Prostate gland (tissue), 2 donors: ENCODE results near the gene ADAMTSL5. TPM values are rescaled to one million over a fixed set of nuclear protein-coding genes. Genes with fewer than 3 reads are reported as not detected.
"Not testable (repeated sequence)": the region's sequence is repeated elsewhere in the genome, so short reads cannot be mapped to it uniquely, and the experiment has no call there.

Experiments
- DNase-seq: peaks from one replicate; pipeline ENCODE4 v3.0.0-alpha.2; 2019; ENCODE audit warnings: low spot score
- H3K27ac ChIP-seq, 2 donors: fragments of 200-600 bp; sonication (generic); 2 replicates each; pipeline ENCODE4 v1.5.1; 2017 to 2019
- H3K27me3 ChIP-seq: fragments of 200-600 bp; sonication (generic); replicated peaks from 2 replicates; pipeline ENCODE4 v1.5.1; 2019; ENCODE audit not compliant: insufficient read depth
- H3K36me3 ChIP-seq, 2 donors: fragments of 200-600 bp; sonication (generic); 1 replicate in 1 of 2; 2 replicates in 1 of 2; pipeline versions ENCODE4 v1.5.1 to v1.8.1; 2017 to 2019
- H3K4me1 ChIP-seq: fragments of 200-600 bp; sonication (generic); replicated peaks from 2 replicates; pipeline ENCODE4 v1.5.1; 2019
- H3K4me3 ChIP-seq, 2 donors: fragments of 200-600 bp; sonication (generic); 2 replicates each; pipeline ENCODE4 v1.5.1; 2017 to 2019
- H3K9me3 ChIP-seq: fragments of 200-600 bp; sonication (generic); 2 replicates; pipeline ENCODE4 v1.5.1; 2017
- POLR2A ChIP-seq: fragments of 450-650 bp; IDR thresholded peaks from one replicate; pipeline ENCODE4 v1.6.1; 2016; ENCODE audit warnings: antibody characterized with exemption, mild to moderate bottlenecking
- POLR2AphosphoS5 ChIP-seq: sonication (generic); formaldehyde crosslinking; IDR thresholded peaks from one replicate; pipeline ENCODE4 v1.6.1; 2017; ENCODE audit warnings: antibody characterized with exemption
- WGBS: methylation state at CpG from one replicate; pipeline ENCODE4 v1.1.5; 2018; 5-methylcytosine and 5-hydroxymethylcytosine counted together
- intact Hi-C: fragments of 100-400 bp; cut with DNase I; formaldehyde crosslinking; loops from one replicate; pipeline ENCODE4 v1.14.2; 2022
- total RNA-seq, 2 donors: library from RNA; depleted of rRNA; stranded (reverse); fragments of >200 nt; gene quantifications; one replicate each; pipeline ENCODE4 v1.1.0, GENCODE V29; 2016
- TF ChIP-seq, protein P1 (sequence below), 4 experiments: fragments of 200-600 bp in 2 of 4; fragments of 450-650 bp in 2 of 4; sonication (generic) in 2 of 4; IDR thresholded peaks; 1 replicate in 3 of 4; 2 replicates in 1 of 4; pipeline ENCODE4 v1.5.1; 2016 to 2019; ENCODE audit warnings: antibody characterized with exemption in 4 of 4, mild to moderate bottlenecking in 2 of 4, moderate library complexity in 2 of 4

The ADAMTSL5 gene
- total RNA-seq, 2 donors from 2014 or later = 0.82 to 14.5 TPM

DNA sequence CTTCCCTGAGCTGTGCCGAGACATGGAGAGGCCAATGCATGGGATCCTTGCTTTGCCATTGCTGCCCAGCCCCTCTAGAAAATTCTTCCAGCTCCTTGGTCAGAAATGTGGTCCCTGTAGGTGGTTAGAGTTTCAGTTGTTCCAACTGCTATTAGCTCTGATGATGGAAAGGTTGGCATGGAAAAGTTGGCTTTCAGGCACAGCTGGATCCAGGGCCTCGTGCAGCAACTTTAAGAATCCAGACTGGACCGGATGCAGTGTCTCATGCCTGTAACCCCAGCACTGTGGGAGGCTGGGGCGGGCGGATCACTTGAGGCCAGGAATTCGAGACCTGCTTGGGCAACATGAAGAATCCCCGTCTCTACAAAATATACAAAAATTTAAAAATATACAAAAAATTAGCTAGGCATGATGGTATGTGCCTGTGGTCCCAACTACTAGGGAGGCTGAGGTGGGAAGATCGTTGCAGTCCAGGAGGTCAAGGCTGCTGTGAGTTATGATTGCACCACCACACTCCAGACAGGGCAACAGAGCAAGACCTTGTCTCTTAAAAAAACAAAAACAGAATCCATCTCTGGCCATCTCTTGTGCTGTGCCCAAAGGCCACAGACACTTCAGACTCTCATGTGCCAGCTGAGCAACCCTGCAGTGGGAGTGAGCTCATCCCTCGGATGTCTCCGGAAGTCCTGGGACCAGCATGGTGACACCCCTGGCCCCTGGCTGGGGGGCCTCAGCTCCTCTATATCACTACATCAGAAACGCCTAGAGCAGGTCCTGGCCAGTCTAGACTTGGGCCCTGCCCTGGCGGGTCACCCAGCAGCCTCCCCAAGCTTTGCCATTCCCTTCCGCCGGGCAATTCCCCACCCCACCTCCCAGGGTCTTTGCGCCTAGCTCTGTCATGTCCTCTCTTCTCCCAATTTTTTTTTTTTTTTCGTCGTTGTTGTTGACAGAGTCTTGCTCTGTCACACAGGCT is 38.5 kb upstream of the ADAMTSL5 start:
- Histone ChIP-seq H3K9me3 (no peaks in the 10 kb centered on the region), H3K27ac (no peak overlapping the region), H3K4me1 (no peaks in the 10 kb centered on the region), H3K36me3 (no peaks in the 10 kb centered on the region), H3K27me3 (no peaks in the 10 kb centered on the region), H3K4me3 (no peak overlapping the region)
- intact Hi-C loops = no loop called here
- TF ChIP-seq, protein P1, sequence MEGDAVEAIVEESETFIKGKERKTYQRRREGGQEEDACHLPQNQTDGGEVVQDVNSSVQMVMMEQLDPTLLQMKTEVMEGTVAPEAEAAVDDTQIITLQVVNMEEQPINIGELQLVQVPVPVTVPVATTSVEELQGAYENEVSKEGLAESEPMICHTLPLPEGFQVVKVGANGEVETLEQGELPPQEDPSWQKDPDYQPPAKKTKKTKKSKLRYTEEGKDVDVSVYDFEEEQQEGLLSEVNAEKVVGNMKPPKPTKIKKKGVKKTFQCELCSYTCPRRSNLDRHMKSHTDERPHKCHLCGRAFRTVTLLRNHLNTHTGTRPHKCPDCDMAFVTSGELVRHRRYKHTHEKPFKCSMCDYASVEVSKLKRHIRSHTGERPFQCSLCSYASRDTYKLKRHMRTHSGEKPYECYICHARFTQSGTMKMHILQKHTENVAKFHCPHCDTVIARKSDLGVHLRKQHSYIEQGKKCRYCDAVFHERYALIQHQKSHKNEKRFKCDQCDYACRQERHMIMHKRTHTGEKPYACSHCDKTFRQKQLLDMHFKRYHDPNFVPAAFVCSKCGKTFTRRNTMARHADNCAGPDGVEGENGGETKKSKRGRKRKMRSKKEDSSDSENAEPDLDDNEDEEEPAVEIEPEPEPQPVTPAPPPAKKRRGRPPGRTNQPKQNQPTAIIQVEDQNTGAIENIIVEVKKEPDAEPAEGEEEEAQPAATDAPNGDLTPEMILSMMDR (IDR thresholded peaks at IDR 0.05) = no peak
- TF ChIP-seq POLR2AphosphoS5 = no peak
- no peak for TF ChIP-seq POLR2A
- DNase-seq = no peak
- WGBS = 68% methylated on average over 17 of the region's 17 CpGs

DNA sequence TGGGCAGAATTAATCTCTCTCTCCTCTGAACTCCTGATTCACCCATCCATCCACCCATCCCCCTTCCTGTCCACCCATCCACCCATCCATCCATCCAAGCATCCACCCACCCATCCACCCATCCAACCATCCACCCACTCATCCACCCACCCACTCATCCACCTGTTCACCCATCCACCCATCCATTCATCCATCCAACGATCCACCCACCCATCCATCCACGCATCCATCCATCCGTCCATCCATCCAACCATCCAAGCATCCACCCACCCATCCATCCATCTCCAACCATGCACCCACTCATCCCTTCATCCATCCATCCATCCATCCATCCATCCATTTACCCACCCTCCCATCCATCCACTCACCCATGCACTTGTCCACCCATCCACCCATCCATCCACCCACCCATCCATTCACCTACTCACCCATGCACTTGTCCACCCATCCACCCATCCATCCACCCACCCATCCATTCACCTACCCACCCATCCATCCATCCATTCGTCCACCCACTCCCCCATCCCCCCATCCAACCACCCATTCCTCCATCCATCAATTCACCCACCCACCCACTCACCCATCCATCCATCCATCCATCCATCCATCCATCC is 36.6 kb upstream of the ADAMTSL5 start:
- Histone ChIP-seq H3K27ac (no peak overlapping the region), H3K4me1 (no peaks in the 10 kb centered on the region), H3K9me3 (no peaks in the 10 kb centered on the region), H3K27me3 (no peaks in the 10 kb centered on the region), H3K36me3 (no peaks in the 10 kb centered on the region), H3K4me3 (no peak overlapping the region)
- DNase-seq = no peak
- intact Hi-C loops = loop anchor here (10.0 kb wide), 2 partner anchors 215 to 275 kb away; no protein-coding TSS in a partner anchor
- TF ChIP-seq POLR2A (no peak), POLR2AphosphoS5 (no peak)
- TF ChIP-seq, protein P1 (IDR thresholded peaks at IDR 0.05) = no peak
- WGBS = 82% methylated on average over 4 of the region's 4 CpGs

DNA sequence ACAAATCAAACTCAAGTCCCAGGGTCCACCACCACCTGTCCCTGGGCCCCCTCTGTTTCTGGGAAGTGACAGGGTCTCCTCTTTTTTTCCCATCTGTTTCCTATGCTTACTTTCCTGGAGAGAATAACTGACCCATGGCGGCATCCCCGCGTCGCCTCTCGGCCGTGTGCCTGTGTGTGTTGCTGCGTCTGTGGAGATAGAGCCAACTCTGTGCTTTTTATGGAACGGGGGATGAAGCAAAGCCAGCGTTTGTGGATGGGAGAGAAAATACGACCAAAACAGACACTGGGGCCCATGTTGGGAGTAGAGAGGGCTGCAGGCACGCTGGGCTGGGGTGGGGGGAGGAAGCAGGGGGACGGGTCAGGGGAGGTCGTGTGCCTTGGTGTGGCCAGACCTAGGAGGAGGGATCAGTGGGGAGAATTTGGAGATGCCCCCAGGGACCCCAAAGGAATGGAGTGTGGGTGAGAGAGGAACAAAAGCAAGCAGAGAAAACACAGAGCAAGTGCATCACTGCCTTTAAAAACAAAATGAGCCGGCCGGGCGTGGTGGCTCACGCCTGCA is 27.6 kb upstream of the ADAMTSL5 start:
- Histone ChIP-seq H3K9me3 (no peaks in the 10 kb centered on the region), H3K4me1 (no peaks in the 10 kb centered on the region), H3K27me3 (peaks cover 2% of the 10 kb centered on the region), H3K4me3 (no peak overlapping the region), H3K36me3 (no peaks in the 10 kb centered on the region), H3K27ac (no peak overlapping the region)
- TF ChIP-seq POLR2AphosphoS5 = no peak
- DNase-seq = no peak
- 26% methylated on average over 17 of the region's 17 CpGs for WGBS
- intact Hi-C loops = loop anchor here (5.0 to 10.0 kb wide), 3 partner anchors 132 to 284 kb away; no protein-coding TSS in a partner anchor

DNA sequence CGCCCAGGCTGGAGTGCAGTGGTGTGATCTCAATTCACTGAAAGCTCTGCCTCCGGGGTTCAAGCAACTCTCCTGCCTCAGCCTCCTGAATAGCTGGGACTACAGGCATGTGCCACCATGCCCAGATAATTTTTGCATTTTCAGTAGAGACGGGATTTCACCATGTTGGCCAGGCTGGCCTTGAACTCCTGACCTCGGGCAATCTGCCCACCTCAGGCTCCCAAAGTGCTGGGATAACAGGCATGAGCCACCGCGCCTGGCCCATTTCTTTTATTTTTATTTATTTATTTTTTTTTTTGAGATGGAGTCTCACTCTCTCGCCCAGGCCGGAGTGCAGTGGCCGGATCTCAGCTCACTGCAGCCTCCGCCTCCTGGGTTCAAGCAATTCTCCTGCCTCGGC is 26.9 kb upstream of the ADAMTSL5 start:
- 91% methylated on average over 11 of the region's 11 CpGs for WGBS
- H3K27ac ChIP-seq, H3K27me3 ChIP-seq, H3K4me1 ChIP-seq, H3K36me3 ChIP-seq, DNase-seq, H3K4me3 ChIP-seq, H3K9me3 ChIP-seq: not testable (repeated sequence)
- intact Hi-C loops = loop anchor here (5.0 to 10.0 kb wide), 3 partner anchors 133 to 285 kb away; no protein-coding TSS in a partner anchor

DNA sequence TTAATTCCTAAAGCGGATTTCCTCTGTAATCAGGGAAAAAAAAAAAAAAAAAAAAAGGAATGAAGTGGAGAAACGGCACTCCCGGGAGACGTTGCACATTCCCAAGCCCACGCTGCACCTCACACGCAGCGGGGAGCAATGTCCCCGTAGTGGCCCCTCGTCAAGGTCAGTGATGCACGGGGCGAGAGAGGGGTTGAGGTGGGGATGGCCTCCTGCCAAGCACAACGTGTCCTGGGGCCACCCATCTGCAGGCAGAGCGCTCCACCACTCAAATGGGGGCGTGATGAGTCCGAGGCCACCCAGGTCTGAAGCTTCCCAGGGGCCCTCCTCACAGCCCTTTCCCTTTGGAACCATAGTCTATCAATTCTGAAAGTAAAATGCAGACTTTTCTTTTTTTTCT is 26.2 kb upstream of the ADAMTSL5 start:
- WGBS = 22% methylated on average over 15 of the region's 15 CpGs
- Histone ChIP-seq H3K27me3 (peaks cover 2% of the 10 kb centered on the region), H3K27ac (no peak overlapping the region), H3K36me3 (no peaks in the 10 kb centered on the region), H3K4me1 (no peaks in the 10 kb centered on the region), H3K9me3 (no peaks in the 10 kb centered on the region), H3K4me3 (no peak overlapping the region)
- DNase-seq = no peak
- no peak for TF ChIP-seq POLR2AphosphoS5
- no peak for TF ChIP-seq POLR2A
- TF ChIP-seq, protein P1 (IDR thresholded peaks at IDR 0.05) = no peak
- intact Hi-C loops = no loop called here

DNA sequence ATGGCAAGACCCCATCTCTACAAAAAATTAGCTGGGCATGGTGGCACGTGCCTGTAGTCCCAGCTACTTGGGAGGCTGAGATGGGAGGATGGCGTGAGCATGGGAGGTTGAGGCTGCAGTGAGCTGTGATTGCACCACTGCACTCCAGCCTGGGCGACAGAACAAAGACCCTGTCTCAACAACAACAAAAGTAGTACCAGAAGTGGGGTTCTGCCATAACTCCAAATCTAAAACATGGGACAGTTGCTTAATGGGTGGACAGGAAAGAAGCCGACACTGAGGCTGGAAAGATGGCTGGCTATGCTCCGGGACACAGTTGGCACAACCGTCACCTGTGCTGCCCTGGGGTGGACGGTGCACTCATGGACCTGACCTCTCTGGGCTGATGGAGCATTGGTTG is 22.9 kb upstream of the ADAMTSL5 start:
- H3K36me3 ChIP-seq, intact Hi-C loops, H3K4me3 ChIP-seq, H3K4me1 ChIP-seq, H3K27me3 ChIP-seq, H3K9me3 ChIP-seq, H3K27ac ChIP-seq, DNase-seq: not testable (repeated sequence)
- 93% methylated on average over 7 of the region's 7 CpGs for WGBS
